Liver (tissue), 9 donors: ENCODE data around the gene RNF215. TPM values are rescaled to one million over a fixed set of nuclear protein-coding genes. Genes with fewer than 3 reads are reported as not detected.

Experiments used
- DNase-seq: peaks from one replicate; pipeline ENCODE4 v3.0.0-alpha.2; 2017; ENCODE audit warnings: low spot score
- H3K27ac ChIP-seq, 2 donors: one replicate each; pipeline ENCODE4 v1.7.0; 2013; ENCODE audit warnings: inconsistent platforms in 2 of 2, low read length in 2 of 2, control low read depth in 1 of 2, low read depth in 1 of 2, mild to moderate bottlenecking in 1 of 2
- H3K27me3 ChIP-seq, 4 donors: one replicate each; pipeline versions ENCODE4 v1.6.1 to v1.7.0; 2013; ENCODE audit warnings: low read length in 3 of 4, inconsistent platforms in 1 of 4, mild to moderate bottlenecking in 1 of 4, moderate library complexity in 1 of 4; ENCODE audit not compliant: control insufficient read depth in 4 of 4, insufficient read depth in 4 of 4
- H3K36me3 ChIP-seq, 4 donors: one replicate each; pipeline versions ENCODE4 v1.6.1 to v1.7.0; 2013; ENCODE audit warnings: low read length in 3 of 4, mild to moderate bottlenecking in 3 of 4, low read depth in 1 of 4, moderate library complexity in 1 of 4; ENCODE audit not compliant: control insufficient read depth in 4 of 4, insufficient read depth in 3 of 4
- H3K4me1 ChIP-seq, 4 donors: one replicate each; pipeline versions ENCODE4 v1.6.1 to v1.7.0; 2013; ENCODE audit warnings: low read length in 3 of 4, mild to moderate bottlenecking in 3 of 4, moderate library complexity in 1 of 4; ENCODE audit not compliant: control insufficient read depth in 4 of 4, insufficient read depth in 4 of 4
- H3K4me3 ChIP-seq, 3 donors: one replicate each; pipeline versions ENCODE4 v1.6.1 to v1.7.0; 2013; ENCODE audit warnings: low read length in 3 of 3, control low read depth in 1 of 3, low read depth in 1 of 3, mild to moderate bottlenecking in 1 of 3
- H3K9ac ChIP-seq, 2 donors: one replicate each; pipeline ENCODE4 v1.7.0; 2013; ENCODE audit warnings: low read length in 2 of 2, mild to moderate bottlenecking in 2 of 2, moderate library complexity in 2 of 2, control low read depth in 1 of 2, low read depth in 1 of 2
- H3K9me3 ChIP-seq, 4 donors: one replicate each; pipeline versions ENCODE4 v1.6.1 to v1.7.0; 2013; ENCODE audit warnings: low read length in 3 of 4; ENCODE audit not compliant: control insufficient read depth in 4 of 4
- ATF3 ChIP-seq: IDR thresholded peaks from 2 replicates; pipeline ENCODE4 v1.6.1; 2016; ENCODE audit warnings: antibody characterized with exemption
- CTCF ChIP-seq: fragments of 150-350 bp; IDR thresholded peaks from 2 replicates; pipeline ENCODE4 v1.5.1; 2017; ENCODE audit warnings: improper control_type of control experiment, low read depth, low read length; ENCODE audit not compliant: missing input control
- FOXA2 ChIP-seq: IDR thresholded peaks from 2 replicates; pipeline ENCODE4 v1.6.1; 2016; ENCODE audit warnings: antibody characterized with exemption
- GABPA ChIP-seq, 2 donors: IDR thresholded peaks in 1 of 2; conservative IDR thresholded peaks in 1 of 2; 2 replicates each; pipeline ENCODE4 v1.6.1; 2016; ENCODE audit warnings: antibody characterized with exemption in 2 of 2, mild to moderate bottlenecking in 1 of 2, moderate library complexity in 1 of 2
- HNF4A ChIP-seq, 2 donors: conservative IDR thresholded peaks; 2 replicates each; pipeline ENCODE4 v1.6.1; 2016; ENCODE audit warnings: antibody characterized with exemption in 2 of 2, mild to moderate bottlenecking in 2 of 2
- JUND ChIP-seq, 2 donors: IDR thresholded peaks; 2 replicates each; pipeline ENCODE4 v1.6.1; 2016; ENCODE audit warnings: antibody characterized with exemption in 2 of 2
- NR2F2 ChIP-seq: IDR thresholded peaks from 2 replicates; pipeline ENCODE4 v1.6.1; 2016; ENCODE audit warnings: antibody characterized with exemption
- RAD21 ChIP-seq, 2 donors: IDR thresholded peaks; 2 replicates each; pipeline ENCODE4 v1.6.1; 2016; ENCODE audit warnings: antibody characterized with exemption in 2 of 2, mild to moderate bottlenecking in 2 of 2
- REST ChIP-seq: IDR thresholded peaks from 2 replicates; pipeline ENCODE4 v1.6.1; 2016; ENCODE audit warnings: antibody characterized with exemption, mild to moderate bottlenecking
- RXRA ChIP-seq, 2 donors: IDR thresholded peaks; 2 replicates each; pipeline ENCODE4 v1.6.1; 2017 to 2018; ENCODE audit warnings: antibody characterized with exemption in 2 of 2, mild to moderate bottlenecking in 1 of 2
- SP1 ChIP-seq: IDR thresholded peaks from 2 replicates; pipeline ENCODE4 v1.6.1; 2018; ENCODE audit warnings: antibody characterized with exemption, mild to moderate bottlenecking
- TAF1 ChIP-seq: conservative IDR thresholded peaks from 2 replicates; pipeline ENCODE4 v1.6.1; 2016; ENCODE audit warnings: antibody characterized with exemption, mild to moderate bottlenecking
- YY1 ChIP-seq: IDR thresholded peaks from 2 replicates; pipeline ENCODE4 v1.6.1; 2016; ENCODE audit warnings: antibody characterized with exemption, mild to moderate bottlenecking
- WGBS: extraction: QIAGEN DNeasy Blood & Tissue Kit; methylation state at CpG from one replicate; pipeline ENCODE4 v1.1.7; 2013; 5-methylcytosine and 5-hydroxymethylcytosine counted together
- polyA plus RNA-seq, 2 donors: library from polyadenylated mRNA; stranded (reverse) in 1 of 2; unstranded in 1 of 2; fragments of 200-250 nt in 1 of 2; fragments of >200 nt in 1 of 2; fragmentation: Nextera tagmentation in 1 of 2; extraction: Ambion mirVana in 1 of 2; gene quantifications; one replicate each; pipeline versions ENCODE4 v1.2.1 to v1.2.3, GENCODE V29; 2013 to 2015
- total RNA-seq, 2 donors: library from RNA; depleted of rRNA; stranded (reverse); fragments of >200 nt; gene quantifications; one replicate each; pipeline ENCODE4 v1.2.3, GENCODE V29; 2014
- donor health status: healthy.
- donor health status: healthy.
- donor health status: healthy.
- donor health status: healthy.
- donor health status: healthy.

RNF215 gene
- total and polyA plus RNA-seq, 4 donors: 0.71 to 7.3 (median 5.8) TPM

GRCh38 chr22:30356449-30357235 lies 30.6 kb downstream of the RNF215 start, which contains the start of the genes CCDC157 and SF3A1:
Gene CCDC157 (plus strand): TSS chr22:30357007. CDS start chr22:30366001, 8,994 bp downstream.
Gene SF3A1 (minus strand): TSS chr22:30356894. CDS start chr22:30356792, 102 bp downstream.
- H3K27me3 ChIP-seq: no peaks in the 10 kb centered on the region
- under 1% methylated on average over 91 of the region's 91 CpGs for WGBS
- H3K4me1 ChIP-seq: peaks cover 6 to 32% (median 26%) of the 10 kb centered on the region in 4 donors
- H3K9ac ChIP-seq: peak within 1 kb of the TSS; percentile 82 to 86
- H3K36me3 ChIP-seq: peaks cover 9 to 14% (median 13%) of the 10 kb centered on the region in 4 donors
- DNase-seq: peak; percentile 89
- peak within 1 kb of the TSS; percentile 78 to 88 (median 80) for H3K4me3 ChIP-seq
- H3K9me3 ChIP-seq: no peaks in the 10 kb centered on the region
- peak within 1 kb of the TSS; percentile 97 to 100 for H3K27ac ChIP-seq
- TF ChIP-seq JUND (IDR thresholded peaks at IDR 0.05) (no peak), GABPA (IDR thresholded peaks at IDR 0.05 in 1 of 2, conservative IDR thresholded peaks at IDR 0.05 in 1 of 2) (peak; percentile 50 to 92), YY1 (peak; percentile 98), REST (peak; percentile 79), ATF3 (no peak), RAD21 (IDR thresholded peaks at IDR 0.05) (peak; percentile 44 to 50), SP1 (peak; percentile 15)

- Histone ChIP-seq H3K36me3 (peaks cover 14 to 29% (median 22%) of the 10 kb centered on the region in 4 donors), H3K9ac (no peak overlapping the region), H3K27me3 (no peaks in the 10 kb centered on the region), H3K4me1 (peaks cover 6 to 32% (median 26%) of the 10 kb centered on the region in 4 donors), H3K4me3 (no peak overlapping the region), H3K27ac (no peak overlapping the region), H3K9me3 (no peaks in the 10 kb centered on the region)
- no peak for DNase-seq
- TF ChIP-seq NR2F2: no peak
- TF ChIP-seq SP1: no peak
- TF ChIP-seq FOXA2: no peak
- no peak for TF ChIP-seq HNF4A (conservative IDR thresholded peaks at IDR 0.05)
- no peak for TF ChIP-seq RXRA (IDR thresholded peaks at IDR 0.05)
- TF ChIP-seq TAF1: no peak
- TF ChIP-seq REST: no peak
- no peak for TF ChIP-seq CTCF
- 86% methylated on average over 5 of the region's 5 CpGs for WGBS
Observed at GRCh38 chr22:30354644-30355043, 32.6 kb downstream of the RNF215 start.
